Natural killer cell (primary cell): ENCODE results near the gene CENPE. TPM values are rescaled to one million over a fixed set of nuclear protein-coding genes. Genes with fewer than 3 reads are reported as not detected.

Experiments
- ATAC-seq, 3 donors: fragments of 150-1000 bp in 2 of 3; fragments of 200-7000 bp in 1 of 3; cut with Tn5 transposase; 1 replicate in 1 of 3; 2 replicates in 2 of 3; pipeline ENCODE4 v1.10.0; 2021; ENCODE audit warnings: mild to moderate bottlenecking in 2 of 3, moderate library complexity in 2 of 3
- DNase-seq, 2 donors: peaks; one replicate each; pipeline versions ENCODE4 v3.0.0 to v3.0.0-alpha.2; 2013 to 2021; ENCODE audit warnings: mixed read lengths in 1 of 2
- H3K27ac ChIP-seq: one replicate; pipeline ENCODE4 v1.5.1; 2013; ENCODE audit warnings: mild to moderate bottlenecking, low read length
- H3K27me3 ChIP-seq: one replicate; pipeline ENCODE4 v1.6.1; 2013; ENCODE audit warnings: low read length; ENCODE audit not compliant: control insufficient read depth, insufficient read depth
- H3K36me3 ChIP-seq: one replicate; pipeline ENCODE4 v1.6.1; 2013; ENCODE audit warnings: low read length; ENCODE audit not compliant: control insufficient read depth, insufficient read depth
- H3K4me1 ChIP-seq: one replicate; pipeline ENCODE4 v1.6.1; 2013; ENCODE audit warnings: low read length; ENCODE audit not compliant: control insufficient read depth, insufficient read depth
- H3K4me3 ChIP-seq: one replicate; pipeline ENCODE4 v1.5.1; 2013; ENCODE audit warnings: low read length
- H3K9me3 ChIP-seq: one replicate; pipeline ENCODE4 v1.6.1; 2013; ENCODE audit warnings: low read length; ENCODE audit not compliant: control insufficient read depth, insufficient read depth
- H3K27ac Mint-ChIP-seq, 2 donors: one replicate each; pipeline ENCODE4 v1.8.0; 2022; ENCODE audit warnings: mild to moderate bottlenecking in 2 of 2, mixed read lengths in 2 of 2, moderate library complexity in 1 of 2
- H3K27me3 Mint-ChIP-seq, 2 donors: one replicate each; pipeline ENCODE4 v1.8.0; 2022; ENCODE audit warnings: low read depth in 2 of 2, mixed read lengths in 2 of 2
- H3K36me3 Mint-ChIP-seq: one replicate; pipeline ENCODE4 v1.8.0; 2022; ENCODE audit warnings: mixed read lengths
- H3K4me1 Mint-ChIP-seq, 2 donors: one replicate each; pipeline ENCODE4 v1.8.0; 2022; ENCODE audit warnings: mixed read lengths in 2 of 2
- H3K4me3 Mint-ChIP-seq: one replicate; pipeline ENCODE4 v1.8.0; 2022; ENCODE audit warnings: mild to moderate bottlenecking, moderate library complexity, mixed read lengths
- H3K9me3 Mint-ChIP-seq, 2 donors: one replicate each; pipeline ENCODE4 v1.8.0; 2022; ENCODE audit warnings: mixed read lengths in 2 of 2
- CTCF ChIP-seq: fragments of 200-600 bp; IDR thresholded peaks from one replicate; pipeline ENCODE4 v1.8.0; 2022; ENCODE audit warnings: antibody characterized with exemption
- WGBS: methylation state at CpG from one replicate; pipeline ENCODE4 v1.1.7; 2013; ENCODE audit warnings: missing lambda C conversion rate; ENCODE audit not compliant: insufficient coverage; 5-methylcytosine and 5-hydroxymethylcytosine counted together
- intact Hi-C: fragments of 100-400 bp; cut with micrococcal nuclease; formaldehyde crosslinking; loops from one replicate; pipeline ENCODE4 v1.14.2; 2022
- total RNA-seq, 4 donors: library from RNA; stranded (reverse); fragments of 120-200 nt in 1 of 4; gene quantifications; one replicate each; pipeline versions ENCODE4 v1.2.3 to v1.2.4, GENCODE V29; 2013 to 2022

The CENPE gene
- total RNA-seq, 3 donors from 2014 or later (not counting 1 experiment from before 2014, with no cell fraction given), result 2.7 to 6.9 (median 4.8) TPM

- intact Hi-C loops, result loop anchor here (1.0 to 10.0 kb wide), 4 partner anchors 53 to 755 kb away; partner anchors contain the start of gene SLC39A8
- Mint-ChIP-seq H3K9me3 (no peaks in the 10 kb centered on the region), H3K4me1 (peaks cover 19 to 26% of the 10 kb centered on the region in 2 donors), H3K27me3 (no peaks in the 10 kb centered on the region), H3K4me3 (peak within 1 kb of the TSS; percentile 99), H3K36me3 (no peaks in the 10 kb centered on the region), H3K27ac (peak within 1 kb of the TSS; percentile 90)
- DNase-seq, result peak in 1 of 2 donors; percentile 89
- Histone ChIP-seq H3K36me3 (no peaks in the 10 kb centered on the region), H3K27me3 (no peaks in the 10 kb centered on the region), H3K4me3 (peak within 1 kb of the TSS; percentile 34), H3K4me1 (peaks cover 7% of the 10 kb centered on the region), H3K27ac (peak within 1 kb of the TSS; percentile 13), H3K9me3 (no peaks in the 10 kb centered on the region)
- 15% methylated on average over 11 of the region's 11 CpGs for WGBS
- ATAC-seq, result peak; percentile 98 to 100 (median 100)
- TF ChIP-seq CTCF, result peak; percentile 82
These were observed 98.3 kb downstream of the CENPE start, which contains the start of gene BDH2 for GRCh38 chr4:103099691-103100392. TSS of gene BDH2 (minus strand) at chr4:103099834. CDS start at chr4:103096254, 3,580 bp downstream.

- no peaks in the 10 kb centered on the region for H3K36me3 ChIP-seq
- H3K27me3 ChIP-seq, result no peaks in the 10 kb centered on the region
- intact Hi-C loops, result loop anchor here (1.0 to 10.0 kb wide), 4 partner anchors 52 to 754 kb away; partner anchors contain the start of gene SLC39A8
- peak overlapping the region; percentile 34 for H3K4me3 ChIP-seq
- no peak for TF ChIP-seq CTCF
- H3K9me3 Mint-ChIP-seq, result no peaks in the 10 kb centered on the region
- peaks cover 7% of the 10 kb centered on the region for H3K4me1 ChIP-seq
- no peaks in the 10 kb centered on the region for H3K27me3 Mint-ChIP-seq
- H3K27ac Mint-ChIP-seq, result peak overlapping the region; percentile 90
- peak overlapping the region; percentile 13 for H3K27ac ChIP-seq
- ATAC-seq, result no peak
- H3K9me3 ChIP-seq, result no peaks in the 10 kb centered on the region
- 44% methylated on average over 4 of the region's 4 CpGs for WGBS
- peak overlapping the region; percentile 99 for H3K4me3 Mint-ChIP-seq
- peaks cover 19 to 26% of the 10 kb centered on the region in 2 donors for H3K4me1 Mint-ChIP-seq
- peak in 1 of 2 donors; percentile 12 for DNase-seq
- no peaks in the 10 kb centered on the region for H3K36me3 Mint-ChIP-seq
These were observed 99.2 kb downstream of the CENPE start for GRCh38 chr4:103098756-103099440.

- no peak for DNase-seq
- no peaks in the 10 kb centered on the region for H3K27me3 ChIP-seq
- 92% methylated on average over 10 of the region's 10 CpGs for WGBS
- TF ChIP-seq CTCF, result no peak
- Mint-ChIP-seq H3K27ac (no peak overlapping the region), H3K36me3 (no peaks in the 10 kb centered on the region), H3K4me3 (no peak overlapping the region), H3K4me1 (peaks cover 19 to 26% of the 10 kb centered on the region in 2 donors), H3K9me3 (no peaks in the 10 kb centered on the region), H3K27me3 (no peaks in the 10 kb centered on the region)
- no peak for ATAC-seq
- H3K4me3 ChIP-seq, result no peak overlapping the region
- H3K9me3 ChIP-seq, result no peaks in the 10 kb centered on the region
- H3K4me1 ChIP-seq, result peaks cover 7% of the 10 kb centered on the region
- intact Hi-C loops, result loop anchor here (2.0 to 10.0 kb wide), 3 partner anchors 52 to 651 kb away; no protein-coding TSS in a partner anchor
- no peaks in the 10 kb centered on the region for H3K36me3 ChIP-seq
- no peak overlapping the region for H3K27ac ChIP-seq
These were observed 99.8 kb downstream of the CENPE start for GRCh38 chr4:103098341-103098740.
